CD8-positive, alpha-beta memory T cell (primary cell): Measurements from ENCODE around the gene CST7. TPM values are rescaled to one million over a fixed set of nuclear protein-coding genes. Genes with fewer than 3 reads are reported as not detected.
"Not testable (repeated sequence)": the region's sequence is repeated elsewhere in the genome, so short reads cannot be mapped to it uniquely, and the experiment has no call there.

Source experiments
- CTCF ChIA-PET: fragments of 350-600 bp; sonication (Branson Sonifier 250); formaldehyde crosslinking; loops from one replicate; lab custom pipeline; 2021; ENCODE audit warnings: antibody characterized with exemption; lab: Charles Lee
- POLR2A ChIA-PET: fragments of 350-600 bp; sonication (Branson Sonifier 250); formaldehyde crosslinking; loops from one replicate; lab custom pipeline; 2021; ENCODE audit warnings: antibody characterized with exemption; lab: Charles Lee
- DNase-seq, 5 donors: peaks; one replicate each; pipeline versions ENCODE4 v3.0.0 to v3.0.0-alpha.2; 2020 to 2022; ENCODE audit warnings: mixed read lengths in 1 of 5
- H3K27ac ChIP-seq: one replicate; pipeline ENCODE4 v1.7.0; 2013; ENCODE audit warnings: low read depth, mild to moderate bottlenecking, low read length, moderate library complexity
- H3K27me3 ChIP-seq: 2 replicates; pipeline ENCODE4 v1.7.0; 2013; ENCODE audit warnings: low read length, mild to moderate bottlenecking; ENCODE audit not compliant: insufficient read depth, poor library complexity, severe bottlenecking
- H3K36me3 ChIP-seq: 2 replicates; pipeline ENCODE4 v1.7.0; 2013; ENCODE audit warnings: mild to moderate bottlenecking, low read length, moderate library complexity; ENCODE audit not compliant: insufficient read depth
- H3K4me1 ChIP-seq: 2 replicates; pipeline ENCODE4 v1.7.0; 2013; ENCODE audit warnings: mild to moderate bottlenecking, low read length, moderate library complexity; ENCODE audit not compliant: insufficient read depth
- H3K4me3 ChIP-seq: 2 replicates; pipeline ENCODE4 v1.7.0; 2013; ENCODE audit warnings: mild to moderate bottlenecking, low read length
- H3K9me3 ChIP-seq: 2 replicates; pipeline ENCODE4 v1.7.0; 2013; ENCODE audit warnings: mild to moderate bottlenecking, low read length
- H3K27ac Mint-ChIP-seq, 8 donors: one replicate each; pipeline ENCODE4 v1.8.0; 2020 to 2021; ENCODE audit warnings: mixed read lengths in 8 of 8, mild to moderate bottlenecking in 6 of 8, inconsistent platforms in 3 of 8, moderate library complexity in 3 of 8
- H3K27me3 Mint-ChIP-seq, 2 donors: one replicate each; pipeline ENCODE4 v1.8.0; 2020 to 2021; ENCODE audit warnings: mixed read lengths in 2 of 2, mild to moderate bottlenecking in 1 of 2, moderate library complexity in 1 of 2
- H3K36me3 Mint-ChIP-seq, 3 donors: one replicate each; pipeline ENCODE4 v1.8.0; 2020 to 2021; ENCODE audit warnings: mixed read lengths in 3 of 3, inconsistent platforms in 1 of 3, mild to moderate bottlenecking in 1 of 3
- H3K4me1 Mint-ChIP-seq, 3 donors: one replicate each; pipeline ENCODE4 v1.8.0; 2020 to 2021; ENCODE audit warnings: mixed read lengths in 3 of 3, inconsistent platforms in 1 of 3, mild to moderate bottlenecking in 1 of 3
- H3K4me3 Mint-ChIP-seq, 7 donors: one replicate each; pipeline ENCODE4 v1.8.0; 2020 to 2021; ENCODE audit warnings: mixed read lengths in 7 of 7, mild to moderate bottlenecking in 6 of 7, moderate library complexity in 4 of 7, inconsistent platforms in 2 of 7
- H3K9me3 Mint-ChIP-seq, 5 donors: one replicate each; pipeline ENCODE4 v1.8.0; 2020 to 2022; ENCODE audit warnings: mixed read lengths in 5 of 5, mild to moderate bottlenecking in 3 of 5, moderate library complexity in 2 of 5, inconsistent platforms in 1 of 5
- polyA plus RNA-seq: library from polyadenylated mRNA; unstranded; fragments of 300-500 nt; fragmentation: Illumina TruSeq; gene quantifications from one replicate; pipeline ENCODE4 v1.2.3, GENCODE V29; 2021
- total RNA-seq, 2 experiments: library from RNA; stranded (reverse); gene quantifications; one replicate each; pipeline ENCODE4 v1.2.3, GENCODE V29; 2021

CST7 gene
- total and polyA plus RNA-seq, 3 experiments from 2014 or later, result 124 to 889 (median 131) TPM

DNA sequence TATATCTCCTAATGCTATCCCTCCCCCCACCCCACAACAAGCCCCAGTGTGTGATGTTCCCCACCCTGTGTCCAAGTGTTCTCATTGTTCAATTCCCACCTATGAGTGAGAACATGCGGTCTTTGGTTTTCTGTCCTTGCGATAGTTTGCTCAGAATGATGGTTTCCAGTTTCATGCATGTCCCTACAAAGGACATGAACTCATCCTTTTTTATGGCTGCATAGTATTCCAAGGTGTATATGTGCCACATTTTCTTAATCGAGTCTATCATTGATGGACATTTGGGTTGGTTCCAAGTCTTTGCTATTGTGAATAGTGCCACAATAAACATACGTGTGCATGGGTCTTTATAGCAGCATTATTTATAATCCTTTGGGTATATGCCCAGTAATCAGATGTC lies 52.3 kb downstream of the CST7 start:
- H3K4me3 Mint-ChIP-seq, H3K27me3 Mint-ChIP-seq, DNase-seq, H3K4me1 ChIP-seq, H3K27me3 ChIP-seq, H3K9me3 Mint-ChIP-seq, H3K27ac Mint-ChIP-seq, H3K27ac ChIP-seq, H3K4me1 Mint-ChIP-seq, POLR2A ChIA-PET, H3K9me3 ChIP-seq, H3K36me3 ChIP-seq, H3K4me3 ChIP-seq: not testable (repeated sequence)
- H3K36me3 Mint-ChIP-seq, result peaks cover 8 to 35% (median 15%) of the 10 kb centered on the region in 3 donors
- CTCF ChIA-PET, result interaction anchor here (0.9 kb wide), 1 partner anchor 8 kb away, joined by 4 read pairs; no protein-coding TSS in a partner anchor

- Mint-ChIP-seq H3K27ac (peak overlapping the region in 1 of 8 donors; percentile 85), H3K4me1 (no peaks in the 10 kb centered on the region)
- no peak overlapping the region for H3K27ac ChIP-seq
Measured at GRCh38 chr20:25003002-25003401, 53.9 kb downstream of the CST7 start.

GRCh38 chr20:25005220-25005619 lies 56.2 kb downstream of the CST7 start:
- ChIA-PET CTCF (no interaction called here), POLR2A (no interaction called here)
- Histone ChIP-seq H3K27me3 (no peaks in the 10 kb centered on the region), H3K36me3 (peaks cover 25% of the 10 kb centered on the region), H3K4me1 (no peaks in the 10 kb centered on the region), H3K9me3 (no peaks in the 10 kb centered on the region), H3K4me3 (no peak overlapping the region), H3K27ac (no peak overlapping the region)
- H3K4me1 Mint-ChIP-seq, result no peaks in the 10 kb centered on the region
- H3K9me3 Mint-ChIP-seq, result peaks cover 0 to 2% (median 0%) of the 10 kb centered on the region in 5 donors
- H3K27ac Mint-ChIP-seq, result peak overlapping the region in 2 of 8 donors; percentile 51 to 58
- no peak for DNase-seq
- H3K4me3 Mint-ChIP-seq, result no peak overlapping the region
- peaks cover 16 to 74% (median 21%) of the 10 kb centered on the region in 3 donors for H3K36me3 Mint-ChIP-seq
- no peaks in the 10 kb centered on the region for H3K27me3 Mint-ChIP-seq

More at GRCh38 chr20:25003002-25003401, 53.9 kb downstream of the CST7 start:
- H3K36me3 Mint-ChIP-seq, result peaks cover 15 to 52% (median 16%) of the 10 kb centered on the region in 3 donors
- Histone ChIP-seq H3K4me3 (no peak overlapping the region), H3K27me3 (no peaks in the 10 kb centered on the region), H3K9me3 (no peaks in the 10 kb centered on the region), H3K36me3 (peaks cover 20% of the 10 kb centered on the region), H3K4me1 (no peaks in the 10 kb centered on the region)
- no peaks in the 10 kb centered on the region for H3K27me3 Mint-ChIP-seq
- H3K4me3 Mint-ChIP-seq, result no peak overlapping the region
- CTCF ChIA-PET, result no interaction called here
- peaks cover 0 to 2% (median 0%) of the 10 kb centered on the region in 5 donors for H3K9me3 Mint-ChIP-seq
- POLR2A ChIA-PET, result no interaction called here
- no peak for DNase-seq

DNA sequence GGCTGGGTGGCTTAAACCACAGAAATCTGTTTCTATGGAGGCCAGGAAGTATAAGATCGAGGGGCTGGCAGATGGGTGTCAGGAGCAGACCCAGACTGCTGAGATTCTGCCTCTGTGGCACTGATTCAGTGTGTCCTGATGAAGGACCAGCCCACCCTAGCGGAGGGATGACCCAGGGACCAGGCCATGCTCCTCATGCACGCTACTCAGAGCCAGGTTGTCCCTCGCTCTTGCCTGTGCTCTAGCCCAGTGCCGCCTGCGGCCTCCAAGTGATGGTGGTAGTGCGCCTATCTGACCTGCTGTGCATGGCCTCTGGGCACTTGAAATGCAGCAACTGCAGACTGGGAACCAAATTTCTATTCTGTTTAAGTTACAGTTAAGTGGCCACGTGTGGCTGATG lies 56.6 kb downstream of the CST7 start:
- Mint-ChIP-seq H3K4me1 (no peaks in the 10 kb centered on the region), H3K4me3 (no peak overlapping the region), H3K36me3 (peaks cover 21 to 78% (median 25%) of the 10 kb centered on the region in 3 donors), H3K27me3 (no peaks in the 10 kb centered on the region), H3K9me3 (peaks cover 0 to 2% (median 0%) of the 10 kb centered on the region in 5 donors), H3K27ac (peak overlapping the region in 2 of 8 donors; percentile 51 to 58)
- ChIA-PET POLR2A (no interaction called here), CTCF (interaction anchor here (1.3 kb wide), 1 partner anchor 59 kb away, joined by 5 read pairs; no protein-coding TSS in a partner anchor)
- Histone ChIP-seq H3K9me3 (no peaks in the 10 kb centered on the region), H3K36me3 (peaks cover 28% of the 10 kb centered on the region), H3K27ac (no peak overlapping the region), H3K27me3 (no peaks in the 10 kb centered on the region), H3K4me1 (no peaks in the 10 kb centered on the region), H3K4me3 (no peak overlapping the region)
- no peak for DNase-seq

GRCh38 chr20:25006431-25007167 lies 57.5 kb downstream of the CST7 start:
- Histone ChIP-seq H3K36me3 (peaks cover 37% of the 10 kb centered on the region), H3K27me3 (no peaks in the 10 kb centered on the region), H3K9me3 (no peaks in the 10 kb centered on the region), H3K4me3 (no peak overlapping the region), H3K27ac (no peak overlapping the region), H3K4me1 (no peaks in the 10 kb centered on the region)
- POLR2A ChIA-PET, result no interaction called here
- H3K27me3 Mint-ChIP-seq, result no peaks in the 10 kb centered on the region
- peaks cover 22 to 88% (median 29%) of the 10 kb centered on the region in 3 donors for H3K36me3 Mint-ChIP-seq
- no peaks in the 10 kb centered on the region for H3K4me1 Mint-ChIP-seq
- peak overlapping the region in 6 of 8 donors; percentile 17 to 75 (median 28) for H3K27ac Mint-ChIP-seq
- no peak overlapping the region for H3K4me3 Mint-ChIP-seq
- DNase-seq, result no peak
- CTCF ChIA-PET, result interaction anchor here (1.3 to 1.5 kb wide), 2 partner anchors 9 to 58 kb away, joined by 3 to 5 read pairs; no protein-coding TSS in a partner anchor
- H3K9me3 Mint-ChIP-seq, result peaks cover 0 to 2% (median 0%) of the 10 kb centered on the region in 5 donors

- Mint-ChIP-seq H3K4me3 (no peak overlapping the region), H3K27me3 (no peaks in the 10 kb centered on the region), H3K27ac (peak overlapping the region in 1 of 8 donors; percentile 17), H3K4me1 (no peaks in the 10 kb centered on the region), H3K36me3 (peaks cover 16 to 92% (median 26%) of the 10 kb centered on the region in 3 donors), H3K9me3 (no peaks in the 10 kb centered on the region)
- no peaks in the 10 kb centered on the region for H3K9me3 ChIP-seq
- POLR2A ChIA-PET, result no interaction called here
- H3K27me3 ChIP-seq, result no peaks in the 10 kb centered on the region
- no peaks in the 10 kb centered on the region for H3K4me1 ChIP-seq
- H3K27ac ChIP-seq, result no peak overlapping the region
- no peak for DNase-seq
- CTCF ChIA-PET, result interaction anchor here (1.5 kb wide), 1 partner anchor 10 kb away, joined by 3 read pairs; no protein-coding TSS in a partner anchor
- peaks cover 47% of the 10 kb centered on the region for H3K36me3 ChIP-seq
- H3K4me3 ChIP-seq, result no peak overlapping the region
Measured at GRCh38 chr20:25007491-25008305, 58.6 kb downstream of the CST7 start.

DNA sequence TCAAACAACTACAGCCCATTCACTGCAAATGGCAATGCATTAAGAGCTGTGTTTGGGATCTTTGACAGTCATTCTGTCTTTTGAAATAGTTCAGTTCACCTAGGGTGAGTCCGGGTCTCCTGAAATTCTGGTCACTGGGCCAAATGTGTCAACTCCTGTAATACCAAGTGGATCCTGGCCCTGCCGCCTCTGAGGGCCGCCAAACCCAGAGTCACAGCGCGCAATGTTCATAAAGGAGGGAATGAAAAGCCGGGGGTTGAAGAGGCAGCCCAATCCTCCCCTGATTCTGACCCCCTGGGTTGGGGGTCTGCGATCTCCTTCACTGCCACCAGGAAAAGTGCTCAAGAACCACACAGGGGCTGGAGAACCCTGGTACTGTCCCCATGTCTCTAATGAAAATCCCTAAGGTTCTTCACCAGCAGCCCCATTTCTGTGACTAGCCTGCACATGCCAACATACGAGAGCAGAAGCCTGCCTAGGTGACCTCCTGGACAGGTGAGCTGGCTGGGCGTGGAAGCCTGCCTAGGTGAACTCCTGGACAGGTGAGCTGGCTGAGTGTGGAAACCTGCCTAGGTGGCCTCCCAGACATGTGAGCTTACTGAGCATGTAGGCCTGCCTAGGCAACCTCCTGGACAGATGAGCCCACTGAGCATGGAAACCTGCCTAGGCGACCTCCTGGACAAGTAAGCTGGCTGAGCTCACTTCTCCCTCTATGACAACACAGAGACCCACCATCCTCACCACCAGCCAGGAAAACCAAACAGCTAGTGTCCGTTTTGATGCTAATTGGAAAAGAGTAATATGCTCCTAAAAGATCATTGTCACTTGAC lies 59.5 kb downstream of the CST7 start:
- no peak overlapping the region for H3K4me3 ChIP-seq
- no peaks in the 10 kb centered on the region for H3K9me3 Mint-ChIP-seq
- H3K27ac Mint-ChIP-seq, result no peak overlapping the region
- peaks cover 14 to 94% (median 24%) of the 10 kb centered on the region in 3 donors for H3K36me3 Mint-ChIP-seq
- H3K4me3 Mint-ChIP-seq, result no peak overlapping the region
- H3K4me1 Mint-ChIP-seq, result no peaks in the 10 kb centered on the region
- peaks cover 52% of the 10 kb centered on the region for H3K36me3 ChIP-seq
- ChIA-PET POLR2A (no interaction called here), CTCF (interaction anchor here (1.2 kb wide), 1 partner anchor 14 kb away, joined by 4 read pairs; no protein-coding TSS in a partner anchor)
- no peaks in the 10 kb centered on the region for H3K9me3 ChIP-seq
- no peaks in the 10 kb centered on the region for H3K4me1 ChIP-seq
- no peaks in the 10 kb centered on the region for H3K27me3 Mint-ChIP-seq
- no peak overlapping the region for H3K27ac ChIP-seq
- no peaks in the 10 kb centered on the region for H3K27me3 ChIP-seq
- DNase-seq, result no peak
